Activated naive CD8-positive, alpha-beta T cell treated with anti-CD3 and anti-CD28 coated beads, Interleukin-2, amount 50 U/mL, for 24 hours (primary cell): ENCODE results near the gene ZNRF1.
A peak's percentile ranks its signal among the peaks of the same experiment; 100 is the strongest.

Experiments
- ATAC-seq: fragments of 150-1000 bp; cut with Tn5 transposase; one replicate; pipeline ENCODE4 v1.10.0; 2021
- DNase-seq: peaks from one replicate; pipeline ENCODE4 v3.0.0; 2021
- H3K27ac Mint-ChIP-seq: one replicate; pipeline ENCODE4 v1.8.0; 2021; ENCODE audit warnings: mild to moderate bottlenecking, mixed read lengths
- H3K27me3 Mint-ChIP-seq: one replicate; pipeline ENCODE4 v1.8.0; 2021; ENCODE audit warnings: mixed read lengths
- H3K36me3 Mint-ChIP-seq: one replicate; pipeline ENCODE4 v1.8.0; 2021; ENCODE audit warnings: low read depth, mixed read lengths
- H3K4me1 Mint-ChIP-seq: one replicate; pipeline ENCODE4 v1.8.0; 2021; ENCODE audit warnings: mixed read lengths
- H3K4me3 Mint-ChIP-seq: one replicate; pipeline ENCODE4 v1.8.0; 2021; ENCODE audit warnings: mild to moderate bottlenecking, moderate library complexity, mixed read lengths
- H3K9me3 Mint-ChIP-seq: one replicate; pipeline ENCODE4 v1.8.0; 2021; ENCODE audit warnings: mixed read lengths

ZNRF1 gene

DNA sequence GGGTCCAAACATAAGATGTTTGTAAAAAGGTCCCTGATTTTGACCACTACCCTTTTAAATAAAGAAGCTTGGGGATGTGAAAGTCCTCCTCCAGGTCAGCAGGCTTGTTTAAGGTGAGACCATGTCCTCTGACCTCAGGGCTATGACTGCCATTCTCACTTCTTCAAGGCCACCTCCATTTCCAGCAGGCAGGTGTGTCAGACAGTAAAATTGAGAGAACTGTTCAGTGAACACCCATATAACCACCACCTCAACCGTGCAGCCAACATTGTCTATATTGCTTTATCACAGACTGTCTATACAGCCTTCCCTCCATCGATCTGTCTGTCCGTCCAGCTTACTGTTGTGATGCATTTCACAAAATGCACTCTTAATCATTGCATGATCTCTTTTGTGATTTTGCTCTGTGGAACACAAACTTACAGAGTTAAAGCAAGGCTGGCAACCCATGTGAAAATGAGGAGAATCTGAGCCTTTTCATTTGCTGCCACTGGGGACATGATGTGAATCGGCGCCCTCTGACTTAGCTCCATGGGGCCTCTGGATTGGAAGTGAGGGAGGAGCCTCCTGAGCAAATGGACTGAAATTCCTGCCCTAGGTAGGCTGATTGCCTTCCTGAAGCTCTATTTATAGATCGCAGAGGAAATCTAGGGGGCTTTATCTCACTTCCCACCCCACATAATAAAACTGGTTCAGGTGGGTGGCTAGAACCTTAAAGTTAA is 53.8 kb downstream of the ZNRF1 start:
- no peaks in the 10 kb centered on the region for H3K9me3 Mint-ChIP-seq
- no peak overlapping the region for H3K27ac Mint-ChIP-seq
- ATAC-seq (peak; percentile 20), DNase-seq (no peak)
- H3K36me3 Mint-ChIP-seq: no peaks in the 10 kb centered on the region
- peaks cover 7% of the 10 kb centered on the region for H3K4me1 Mint-ChIP-seq
- H3K27me3 Mint-ChIP-seq: no peaks in the 10 kb centered on the region
- no peak overlapping the region for H3K4me3 Mint-ChIP-seq

DNA sequence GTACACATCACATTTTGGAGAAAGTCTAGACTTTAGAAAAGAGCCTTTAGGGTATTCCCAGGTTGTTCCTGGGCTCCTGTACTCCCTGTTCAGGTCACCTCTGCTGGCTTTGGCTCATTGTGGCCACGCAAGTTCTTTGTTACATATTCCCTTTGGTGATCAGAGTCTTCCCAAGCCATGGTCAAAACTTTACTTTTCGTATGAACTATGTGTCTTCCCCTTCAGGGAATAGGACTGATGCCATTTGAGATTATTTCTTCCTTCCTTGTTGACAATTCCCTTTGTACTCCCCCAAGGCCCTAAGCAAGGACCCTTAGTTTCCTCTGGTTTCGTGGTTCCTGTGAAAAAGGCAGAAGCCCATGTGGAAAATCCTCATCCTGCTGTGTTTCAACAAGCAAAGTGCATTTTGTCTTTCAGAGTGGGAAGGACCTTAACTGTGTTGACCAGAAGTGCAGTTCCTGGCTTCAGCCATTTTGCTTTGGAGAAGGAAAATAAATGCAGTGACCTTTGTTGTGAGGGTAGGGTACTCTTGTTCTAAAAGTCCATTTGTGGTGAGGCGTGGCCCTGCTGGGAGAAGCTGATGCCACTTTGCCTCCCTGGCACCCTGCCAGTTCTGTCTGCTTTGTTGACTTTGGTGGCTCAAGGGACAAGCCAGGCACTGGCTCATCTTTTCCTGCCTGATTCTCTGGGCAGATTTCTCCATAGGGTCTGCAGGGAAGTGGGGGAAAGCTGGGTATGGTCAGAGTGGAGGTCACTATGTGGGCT is 55.1 kb downstream of the ZNRF1 start:
- H3K4me3 Mint-ChIP-seq: no peak overlapping the region
- peaks cover 7% of the 10 kb centered on the region for H3K4me1 Mint-ChIP-seq
- H3K27me3 Mint-ChIP-seq: peaks cover 2% of the 10 kb centered on the region
- ATAC-seq (no peak), DNase-seq (no peak)
- H3K27ac Mint-ChIP-seq: no peak overlapping the region
- H3K36me3 Mint-ChIP-seq: no peaks in the 10 kb centered on the region
- H3K9me3 Mint-ChIP-seq: no peaks in the 10 kb centered on the region

GRCh38 chr16:75054556-75054947 is 55.7 kb downstream of the ZNRF1 start:
- no peak overlapping the region for H3K4me3 Mint-ChIP-seq
- H3K9me3 Mint-ChIP-seq: no peaks in the 10 kb centered on the region
- no peak overlapping the region for H3K27ac Mint-ChIP-seq
- H3K36me3 Mint-ChIP-seq: no peaks in the 10 kb centered on the region
- peaks cover 2% of the 10 kb centered on the region for H3K27me3 Mint-ChIP-seq
- DNase-seq: no peak
- peaks cover 7% of the 10 kb centered on the region for H3K4me1 Mint-ChIP-seq
- ATAC-seq: no peak

DNA sequence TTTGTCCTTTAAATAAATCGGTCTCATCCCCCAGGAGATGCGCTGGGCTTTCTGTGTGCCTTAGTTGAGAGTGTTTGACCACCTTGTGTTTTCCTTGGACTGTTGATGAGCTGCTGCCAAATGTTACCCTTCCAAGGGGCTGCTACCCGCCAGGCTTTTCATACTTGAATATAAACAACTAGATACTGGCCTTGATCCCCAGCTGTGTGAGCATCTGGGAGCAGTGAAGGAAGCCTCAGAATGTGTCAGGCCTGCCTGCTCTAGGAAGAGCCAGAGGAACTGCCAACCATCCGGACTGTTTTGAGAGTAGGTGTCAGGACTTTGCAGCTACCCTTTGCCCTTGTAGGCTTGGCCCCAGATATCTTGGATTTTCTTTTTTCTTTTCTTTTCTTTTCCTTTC is 60.0 kb downstream of the ZNRF1 start:
- peaks cover 17% of the 10 kb centered on the region for H3K4me1 Mint-ChIP-seq
- H3K4me3 Mint-ChIP-seq: no peak overlapping the region
- no peaks in the 10 kb centered on the region for H3K36me3 Mint-ChIP-seq
- DNase-seq: no peak
- no peaks in the 10 kb centered on the region for H3K9me3 Mint-ChIP-seq
- H3K27ac Mint-ChIP-seq: no peak overlapping the region
- peaks cover 7% of the 10 kb centered on the region for H3K27me3 Mint-ChIP-seq
- ATAC-seq: no peak

DNA sequence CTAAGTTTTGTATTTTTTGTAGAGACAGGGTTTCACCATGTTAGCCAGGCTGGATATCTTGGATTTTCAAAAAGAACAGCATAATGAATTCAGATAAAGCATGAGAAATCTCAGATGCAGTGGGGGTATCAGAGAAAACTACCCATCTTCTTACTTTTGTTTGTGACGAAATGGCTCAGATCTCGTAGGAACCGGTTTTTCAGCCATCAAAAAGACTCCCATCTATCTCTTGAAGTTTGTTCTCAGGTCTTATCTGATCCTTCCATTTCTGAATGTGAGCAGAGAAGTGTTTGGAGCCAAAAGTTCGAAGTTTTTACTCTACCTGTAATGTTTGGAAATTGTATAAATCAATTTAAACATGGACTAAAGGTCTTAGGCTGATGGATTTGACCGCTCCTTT is 60.6 kb downstream of the ZNRF1 start:
- Mint-ChIP-seq H3K36me3 (no peaks in the 10 kb centered on the region), H3K9me3 (no peaks in the 10 kb centered on the region), H3K4me1 (peaks cover 17% of the 10 kb centered on the region), H3K4me3 (no peak overlapping the region), H3K27me3 (peaks cover 7% of the 10 kb centered on the region), H3K27ac (peak overlapping the region; percentile 16)
- ATAC-seq (no peak), DNase-seq (no peak)

DNA sequence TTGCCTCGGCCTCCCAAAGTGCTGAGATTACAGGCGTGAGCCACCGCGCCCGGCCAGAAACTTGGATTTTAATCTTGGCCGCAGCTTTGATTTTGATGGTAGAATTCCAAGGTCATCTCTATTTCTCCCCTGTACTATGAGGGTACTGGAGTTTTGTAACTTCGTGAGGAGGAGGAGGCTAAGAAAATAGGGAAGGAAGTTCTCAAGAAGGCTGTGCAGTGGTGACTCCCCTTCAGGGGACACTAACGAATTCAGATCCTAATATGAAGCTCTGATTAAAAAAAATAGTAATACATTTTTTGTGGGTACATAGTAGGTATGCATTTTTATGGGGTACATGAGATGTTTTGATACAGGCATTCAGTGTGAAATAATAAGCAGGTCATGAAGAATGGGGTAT is 61.9 kb downstream of the ZNRF1 start:
- peaks cover 9% of the 10 kb centered on the region for H3K27me3 Mint-ChIP-seq
- H3K4me3 Mint-ChIP-seq: no peak overlapping the region
- ATAC-seq (no peak), DNase-seq (no peak)
- H3K27ac Mint-ChIP-seq: no peak overlapping the region
- H3K9me3 Mint-ChIP-seq: no peaks in the 10 kb centered on the region
- peaks cover 28% of the 10 kb centered on the region for H3K4me1 Mint-ChIP-seq
- H3K36me3 Mint-ChIP-seq: no peaks in the 10 kb centered on the region

GRCh38 chr16:75061669-75062068 is 62.8 kb downstream of the ZNRF1 start:
- Mint-ChIP-seq H3K9me3 (no peaks in the 10 kb centered on the region), H3K4me3 (no peak overlapping the region), H3K36me3 (no peaks in the 10 kb centered on the region), H3K4me1 (peaks cover 29% of the 10 kb centered on the region), H3K27ac (no peak overlapping the region), H3K27me3 (peaks cover 13% of the 10 kb centered on the region)
- ATAC-seq (no peak), DNase-seq (no peak)

GRCh38 chr16:75062135-75062975 is 63.5 kb downstream of the ZNRF1 start:
- H3K9me3 Mint-ChIP-seq: no peaks in the 10 kb centered on the region
- peaks cover 13% of the 10 kb centered on the region for H3K27me3 Mint-ChIP-seq
- DNase-seq (no peak), ATAC-seq (no peak)
- peaks cover 32% of the 10 kb centered on the region for H3K4me1 Mint-ChIP-seq
- peak overlapping the region; percentile 2 for H3K4me3 Mint-ChIP-seq
- no peak overlapping the region for H3K27ac Mint-ChIP-seq
- no peaks in the 10 kb centered on the region for H3K36me3 Mint-ChIP-seq

DNA sequence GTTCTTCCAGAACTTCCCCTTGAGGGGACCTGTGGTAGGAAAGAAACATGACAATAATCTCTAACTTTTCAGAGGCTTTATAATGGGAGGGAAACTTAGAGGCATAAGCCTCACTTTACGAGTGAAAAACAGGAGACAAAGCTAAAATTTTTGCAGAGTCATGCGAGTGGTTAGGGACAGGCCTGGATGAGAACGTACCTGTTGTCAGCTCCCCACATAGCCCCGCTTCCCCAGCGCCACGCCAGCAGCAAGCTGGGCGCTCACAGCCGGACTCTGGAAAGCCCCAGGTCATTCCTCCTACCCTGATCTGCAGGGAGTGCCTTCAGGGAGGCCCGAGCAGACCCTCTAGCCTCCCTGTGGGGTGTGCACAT is 64.1 kb downstream of the ZNRF1 start:
- Mint-ChIP-seq H3K9me3 (no peaks in the 10 kb centered on the region), H3K27me3 (peaks cover 13% of the 10 kb centered on the region), H3K4me3 (peak overlapping the region; percentile 2), H3K36me3 (no peaks in the 10 kb centered on the region), H3K27ac (no peak overlapping the region), H3K4me1 (peaks cover 32% of the 10 kb centered on the region)
- DNase-seq: no peak
- ATAC-seq: no peak

DNA sequence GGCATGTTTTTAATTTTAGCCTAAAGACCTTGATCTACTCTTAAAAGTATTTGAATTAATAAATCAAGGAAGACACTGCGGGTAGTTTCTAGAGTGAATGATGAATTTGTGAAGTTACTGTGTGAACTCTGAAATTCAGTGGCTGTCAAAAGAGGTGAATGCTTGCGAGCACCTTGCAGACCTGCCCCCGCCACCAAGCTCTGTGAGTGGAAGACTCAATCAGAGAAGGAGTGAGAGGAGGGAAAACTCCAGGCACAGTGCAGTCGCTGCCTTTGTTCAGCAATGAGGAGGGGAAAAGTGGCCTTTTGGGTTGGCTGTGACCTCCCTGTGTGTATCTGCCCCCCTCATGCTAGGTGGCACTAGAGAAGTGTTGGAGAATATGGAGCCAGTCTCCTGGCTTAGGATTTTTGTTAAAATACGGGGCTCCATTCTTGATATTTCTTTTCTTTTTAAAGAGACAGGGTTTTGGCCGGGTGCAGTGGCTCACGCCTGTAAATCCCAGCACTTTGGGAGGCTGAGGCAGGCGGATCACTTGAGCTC is 64.8 kb downstream of the ZNRF1 start:
- ATAC-seq (no peak), DNase-seq (no peak)
- H3K27me3 Mint-ChIP-seq: peaks cover 13% of the 10 kb centered on the region
- peaks cover 32% of the 10 kb centered on the region for H3K4me1 Mint-ChIP-seq
- H3K27ac Mint-ChIP-seq: no peak overlapping the region
- no peaks in the 10 kb centered on the region for H3K36me3 Mint-ChIP-seq
- H3K4me3 Mint-ChIP-seq: no peak overlapping the region
- no peaks in the 10 kb centered on the region for H3K9me3 Mint-ChIP-seq

DNA sequence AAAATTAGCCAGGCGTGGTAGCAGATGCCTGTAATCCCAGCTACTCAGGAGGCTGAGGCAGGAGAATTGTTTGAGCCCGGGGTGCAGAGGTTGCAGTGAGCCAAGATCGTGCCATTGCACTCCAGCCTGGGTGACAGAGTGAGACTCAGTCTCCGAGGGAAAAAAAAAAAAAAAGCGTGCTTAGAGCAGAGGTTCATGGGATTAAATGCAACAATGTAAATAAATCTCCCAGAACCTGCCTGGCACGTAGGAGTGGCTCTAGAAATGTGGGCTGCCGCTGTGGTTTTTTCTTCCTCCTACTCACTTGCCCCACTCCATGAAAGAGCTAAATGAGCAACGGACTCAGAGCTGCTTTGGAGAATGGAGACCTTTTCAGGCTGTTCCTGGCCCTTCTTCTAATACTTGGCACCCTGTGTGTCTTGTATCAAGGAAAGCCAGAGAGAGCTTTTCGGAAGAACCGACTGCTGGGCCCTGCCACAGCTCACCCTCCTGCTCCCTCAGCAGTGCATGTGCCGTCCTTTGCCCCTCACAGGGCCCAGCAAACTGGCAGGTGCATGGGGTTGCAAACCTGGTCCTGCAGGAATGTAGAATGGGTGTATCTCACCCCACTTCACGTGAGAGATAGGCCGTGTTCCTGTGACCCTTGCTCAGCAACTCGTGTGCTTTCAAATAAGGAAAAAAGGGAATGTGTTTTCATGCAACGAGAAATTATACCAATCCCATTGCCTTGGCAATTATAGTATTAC is 65.8 kb downstream of the ZNRF1 start:
- Mint-ChIP-seq H3K27ac (no peak overlapping the region), H3K36me3 (no peaks in the 10 kb centered on the region), H3K4me3 (no peak overlapping the region), H3K4me1 (peaks cover 32% of the 10 kb centered on the region), H3K9me3 (no peaks in the 10 kb centered on the region), H3K27me3 (peaks cover 12% of the 10 kb centered on the region)
- peak; percentile 15 for DNase-seq
- ATAC-seq: peak; percentile 57

GRCh38 chr16:75065149-75065505 is 66.3 kb downstream of the ZNRF1 start:
- no peaks in the 10 kb centered on the region for H3K9me3 Mint-ChIP-seq
- no peaks in the 10 kb centered on the region for H3K36me3 Mint-ChIP-seq
- peaks cover 32% of the 10 kb centered on the region for H3K4me1 Mint-ChIP-seq
- no peak overlapping the region for H3K4me3 Mint-ChIP-seq
- ATAC-seq (peak; percentile 57), DNase-seq (peak; percentile 23)
- no peak overlapping the region for H3K27ac Mint-ChIP-seq
- peaks cover 10% of the 10 kb centered on the region for H3K27me3 Mint-ChIP-seq

DNA sequence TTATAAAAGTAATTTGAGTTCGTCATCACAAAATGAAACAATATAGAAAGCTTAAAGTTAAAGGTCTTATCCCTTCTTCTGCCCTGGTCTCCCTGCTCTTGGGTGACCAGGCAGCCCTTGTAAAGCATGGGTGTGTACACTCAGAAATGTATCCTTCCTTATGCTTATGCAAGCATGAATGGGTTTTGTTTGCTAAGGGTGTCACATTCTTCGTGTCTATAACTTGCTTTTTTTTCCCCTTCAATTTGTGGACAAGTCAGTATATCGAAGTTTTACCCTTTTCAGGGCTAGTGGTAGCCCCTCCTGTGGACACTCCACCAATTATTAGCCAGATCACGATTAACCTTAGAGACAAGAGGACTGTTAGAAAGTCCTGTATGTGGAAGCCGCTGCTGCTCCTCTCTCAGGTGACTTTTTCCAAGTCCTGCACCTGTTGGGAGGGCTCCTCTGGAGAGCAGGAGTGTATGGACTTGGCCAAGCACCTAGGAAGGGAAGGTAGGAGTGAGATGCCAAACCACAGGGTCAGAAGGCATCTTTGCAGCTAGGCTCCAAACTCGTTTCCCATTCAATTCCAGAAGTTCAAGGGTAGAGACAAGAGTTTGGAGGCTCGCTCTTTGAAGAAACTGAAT is 66.8 kb downstream of the ZNRF1 start:
- H3K27me3 Mint-ChIP-seq: peaks cover 10% of the 10 kb centered on the region
- ATAC-seq (no peak), DNase-seq (no peak)
- H3K4me1 Mint-ChIP-seq: peaks cover 32% of the 10 kb centered on the region
- H3K9me3 Mint-ChIP-seq: no peaks in the 10 kb centered on the region
- no peak overlapping the region for H3K4me3 Mint-ChIP-seq
- no peak overlapping the region for H3K27ac Mint-ChIP-seq
- H3K36me3 Mint-ChIP-seq: no peaks in the 10 kb centered on the region
